ENCODE data around the gene PFDN1. TPM values are rescaled to one million over a fixed set of nuclear protein-coding genes. Genes with fewer than 3 reads are reported as not detected.

PFDN1 gene
- total and polyA plus RNA-seq, 10 of the 15 experiments (the other 5 are each of a cell fraction or from before 2014, with no cell fraction given) = 62.9 to 193 (median 102) TPM

DNA sequence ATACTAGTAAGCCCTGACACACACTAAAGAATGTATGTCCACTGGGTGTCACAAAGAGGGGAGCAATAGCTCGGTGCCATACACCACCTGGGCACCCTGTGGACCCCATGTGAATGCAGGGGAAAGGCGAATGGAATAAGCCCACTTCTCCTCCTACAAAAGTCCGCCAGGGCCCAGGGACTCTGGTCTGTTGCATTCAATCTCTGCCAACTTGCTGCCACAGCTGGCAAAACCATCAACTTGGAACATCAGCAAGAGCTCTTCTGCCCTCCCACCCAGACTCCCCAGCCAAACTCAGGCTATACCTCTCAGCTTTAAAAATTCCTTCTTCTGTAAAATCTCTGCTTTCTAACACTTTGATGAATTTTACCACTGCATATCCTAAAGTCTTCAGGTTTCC lies 54.5 kb downstream of the PFDN1 start:
- no peaks in the 10 kb centered on the region for H3K9me3 ChIP-seq (replicated peaks; ENCODE audit: control insufficient read depth, insufficient read depth, low read length)
- POLR2A ChIA-PET = no interaction called here
- RAD21 ChIA-PET (ENCODE audit: unreplicated experiment) = interaction anchor here (1.5 to 7.7 kb wide), 2 partner anchors 98 to 103 kb away, joined by 3 to 131 read pairs; partner anchors contain the start of gene HBEGF
- no peak overlapping the region for H3K4me2 ChIP-seq (ENCODE audit: control insufficient read depth, insufficient read depth)
- 87% methylated on average over 3 of the region's 3 CpGs for WGBS (ENCODE audit: insufficient coverage, insufficient replicate concordance, low lambda C conversion rate, missing lambda C conversion rate)
- SMC1A ChIA-PET (ENCODE audit: uncharacterized antibody, unreplicated experiment) = interaction anchor here (1.0 to 14.6 kb wide), 2 partner anchors 102 to 111 kb away, joined by 4 to 345 read pairs; partner anchors contain the start of gene HBEGF
- no peaks in the 10 kb centered on the region for H3K27me3 ChIP-seq (replicated peaks in 1 of 2; ENCODE audit: control insufficient read depth in 2 of 2, insufficient read depth in 2 of 2, low read length in 1 of 2)
- no peak overlapping the region for H3K27ac ChIP-seq (ENCODE audit: control insufficient read depth, insufficient read depth)
- ATAC-seq = no peak
- no peaks in the 10 kb centered on the region; the same call in 1 of the 2 replicates for H3K79me2 ChIP-seq (ENCODE audit: control insufficient read depth, insufficient read depth, low read length)
- DNase-seq (ENCODE audit: low read depth, low spot score) = no peak
- peaks cover 6 to 17% of the 10 kb centered on the region in 2 experiments; a peak in 3 of 4 replicates for H3K36me3 ChIP-seq (ENCODE audit: control insufficient read depth in 2 of 2, insufficient read depth in 2 of 2, low read length in 1 of 2)
- no peak overlapping the region for H3K4me3 ChIP-seq
- no TSS peak for BruUV-seq (replicated peaks)
- in situ Hi-C loops (cut with MboI) (loop anchor here (25.0 kb wide), 1 partner anchor 789 kb away; no protein-coding TSS in a partner anchor), intact Hi-C loops (cut with micrococcal nuclease; ENCODE audit: unreplicated experiment) (no loop called here)
- no peak for FAIRE-seq
- H4K20me1 ChIP-seq (ENCODE audit: control insufficient read depth, insufficient read depth) = no peaks in the 10 kb centered on the region; the same call in none of the 2 replicates
- H3K4me1 ChIP-seq (ENCODE audit: control insufficient read depth, insufficient read depth, low read length) = peaks cover 12% of the 10 kb centered on the region
- H3K9ac ChIP-seq (ENCODE audit: control insufficient read depth, insufficient read depth, low read length) = no peak overlapping the region
- H2AFZ ChIP-seq (ENCODE audit: control insufficient read depth, low read depth, low read length) = no peak overlapping the region
- TF ChIP-seq, protein P1, sequence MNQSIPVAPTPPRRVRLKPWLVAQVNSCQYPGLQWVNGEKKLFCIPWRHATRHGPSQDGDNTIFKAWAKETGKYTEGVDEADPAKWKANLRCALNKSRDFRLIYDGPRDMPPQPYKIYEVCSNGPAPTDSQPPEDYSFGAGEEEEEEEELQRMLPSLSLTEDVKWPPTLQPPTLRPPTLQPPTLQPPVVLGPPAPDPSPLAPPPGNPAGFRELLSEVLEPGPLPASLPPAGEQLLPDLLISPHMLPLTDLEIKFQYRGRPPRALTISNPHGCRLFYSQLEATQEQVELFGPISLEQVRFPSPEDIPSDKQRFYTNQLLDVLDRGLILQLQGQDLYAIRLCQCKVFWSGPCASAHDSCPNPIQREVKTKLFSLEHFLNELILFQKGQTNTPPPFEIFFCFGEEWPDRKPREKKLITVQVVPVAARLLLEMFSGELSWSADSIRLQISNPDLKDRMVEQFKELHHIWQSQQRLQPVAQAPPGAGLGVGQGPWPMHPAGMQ (IDR thresholded peaks at IDR 0.05; ENCODE audit: borderline replicate concordance) = no peak
- TF ChIP-seq SIN3A (IDR thresholded peaks at IDR 0.05; ENCODE audit: low read depth, low read length) = no peak
- no peak for TF ChIP-seq RAD51 (IDR thresholded peaks at IDR 0.05)
- TF ChIP-seq NR2F1 (conservative IDR thresholded peaks at IDR 0.05) = no peak
- TF ChIP-seq DPF2 (IDR thresholded peaks at IDR 0.05) = no peak
- TF ChIP-seq ETV6 (conservative IDR thresholded peaks at IDR 0.05 in 1 of 2, IDR thresholded peaks at IDR 0.05 in 1 of 2; ENCODE audit: borderline replicate concordance in 1 of 2, low read depth in 1 of 2) = no peak
- TF ChIP-seq RAD21 (IDR thresholded peaks at IDR 0.05; ENCODE audit: insufficient read depth, low read depth, low read length) = no peak
- TF ChIP-seq RELA (IDR thresholded peaks at IDR 0.05; ENCODE audit: borderline replicate concordance, partially characterized antibody) = no peak
- no peak for TF ChIP-seq CHD2 (IDR thresholded peaks at IDR 0.05; ENCODE audit: borderline replicate concordance, low read depth, low read length)
- TF ChIP-seq, protein P2, sequence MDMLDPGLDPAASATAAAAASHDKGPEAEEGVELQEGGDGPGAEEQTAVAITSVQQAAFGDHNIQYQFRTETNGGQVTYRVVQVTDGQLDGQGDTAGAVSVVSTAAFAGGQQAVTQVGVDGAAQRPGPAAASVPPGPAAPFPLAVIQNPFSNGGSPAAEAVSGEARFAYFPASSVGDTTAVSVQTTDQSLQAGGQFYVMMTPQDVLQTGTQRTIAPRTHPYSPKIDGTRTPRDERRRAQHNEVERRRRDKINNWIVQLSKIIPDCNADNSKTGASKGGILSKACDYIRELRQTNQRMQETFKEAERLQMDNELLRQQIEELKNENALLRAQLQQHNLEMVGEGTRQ (IDR thresholded peaks at IDR 0.05; ENCODE audit: borderline replicate concordance, low read depth, low read length) = no peak
- CTCF ChIA-PET = interaction anchor here (1.2 to 18.8 kb wide), 5 partner anchors 9 to 124 kb away, joined by 3 to 774 read pairs (median 6); partner anchors contain the start of gene HBEGF
